Fibroblast of skin of right biceps (primary cell): ENCODE results near the gene CTIF.
A peak's percentile ranks its signal among the peaks of the same experiment; 100 is the strongest.

ENCODE experiments used
- DNase-seq: peaks from one replicate; pipeline ENCODE4 v3.0.0-alpha.2; 2013

Gene CTIF

GRCh38 chr18:48577478-48578190 is 38.8 kb downstream of the CTIF start:
- DNase-seq: no peak

- no peak for DNase-seq
These were observed 39.5 kb downstream of the CTIF start for GRCh38 chr18:48578289-48578688.

- no peak for DNase-seq
These were observed 41.2 kb downstream of the CTIF start for GRCh38 chr18:48580066-48580465.

- DNase-seq: no peak
These were observed 42.0 kb downstream of the CTIF start for GRCh38 chr18:48580782-48581181.

GRCh38 chr18:48581206-48581605 is 42.4 kb downstream of the CTIF start:
- DNase-seq: no peak

- DNase-seq: no peak
These were observed 43.1 kb downstream of the CTIF start for GRCh38 chr18:48581941-48582340.

GRCh38 chr18:48582946-48583345 is 44.1 kb downstream of the CTIF start:
- DNase-seq: no peak

- DNase-seq: no peak
These were observed 44.7 kb downstream of the CTIF start for GRCh38 chr18:48583573-48583972.

- DNase-seq: no peak
These were observed 51.1 kb downstream of the CTIF start for GRCh38 chr18:48589797-48590519.

- peak; percentile 97 for DNase-seq
These were observed 51.8 kb downstream of the CTIF start for GRCh38 chr18:48590678-48591077.

GRCh38 chr18:48592540-48593171 is 53.8 kb downstream of the CTIF start:
- no peak for DNase-seq

GRCh38 chr18:48594471-48595094 is 55.8 kb downstream of the CTIF start:
- no peak for DNase-seq

- DNase-seq: no peak
These were observed 56.9 kb downstream of the CTIF start for GRCh38 chr18:48595703-48596218.

- DNase-seq: no peak
These were observed 58.3 kb downstream of the CTIF start for GRCh38 chr18:48597110-48597509.

GRCh38 chr18:48597671-48598070 is 58.8 kb downstream of the CTIF start:
- DNase-seq: no peak

GRCh38 chr18:48599391-48599790 is 60.6 kb downstream of the CTIF start:
- no peak for DNase-seq

GRCh38 chr18:48600046-48600445 is 61.2 kb downstream of the CTIF start:
- no peak for DNase-seq

GRCh38 chr18:48600456-48601090 is 61.7 kb downstream of the CTIF start:
- DNase-seq: peak; percentile 71

- DNase-seq: no peak
These were observed 62.5 kb downstream of the CTIF start for GRCh38 chr18:48601343-48601742.

GRCh38 chr18:48602759-48603390 is 64.0 kb downstream of the CTIF start:
- DNase-seq: no peak

GRCh38 chr18:48605408-48605845 is 66.6 kb downstream of the CTIF start:
- peak; percentile 26 for DNase-seq
